GM19397 (cell line): ENCODE measurements around the gene SYPL2.
A peak's percentile ranks its signal among the peaks of the same experiment; 100 is the strongest.

Experiments used
- ATAC-seq: cut with Tn5 transposase; IDR thresholded peaks from one replicate; pipeline ENCODE4 v1.9.1; 2021; ENCODE audit warnings: mild to moderate bottlenecking, moderate library complexity; ENCODE audit not compliant: unreplicated experiment

Gene SYPL2

DNA sequence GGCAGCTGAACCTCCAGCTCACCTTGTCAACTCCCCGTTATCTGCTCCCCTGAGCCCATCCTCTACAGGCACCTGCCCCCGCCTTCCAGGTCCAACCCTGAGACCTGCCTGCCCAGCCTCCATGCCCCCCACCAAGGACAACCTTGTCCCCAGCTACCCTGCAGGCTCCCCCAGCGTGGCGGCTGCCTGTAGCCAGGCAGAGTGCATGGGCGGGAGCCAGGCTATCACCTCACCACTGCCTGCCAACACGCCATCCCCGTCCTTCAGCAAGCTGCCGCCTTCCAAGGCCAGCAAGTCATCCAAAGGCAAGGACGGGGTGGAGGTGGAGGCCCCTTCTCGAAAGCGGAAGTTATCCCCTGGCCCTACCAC lies 24.6 kb downstream of the SYPL2 start:
- no peak for ATAC-seq

GRCh38 chr1:109491372-109491771 lies 25.0 kb downstream of the SYPL2 start:
- ATAC-seq, result no peak

DNA sequence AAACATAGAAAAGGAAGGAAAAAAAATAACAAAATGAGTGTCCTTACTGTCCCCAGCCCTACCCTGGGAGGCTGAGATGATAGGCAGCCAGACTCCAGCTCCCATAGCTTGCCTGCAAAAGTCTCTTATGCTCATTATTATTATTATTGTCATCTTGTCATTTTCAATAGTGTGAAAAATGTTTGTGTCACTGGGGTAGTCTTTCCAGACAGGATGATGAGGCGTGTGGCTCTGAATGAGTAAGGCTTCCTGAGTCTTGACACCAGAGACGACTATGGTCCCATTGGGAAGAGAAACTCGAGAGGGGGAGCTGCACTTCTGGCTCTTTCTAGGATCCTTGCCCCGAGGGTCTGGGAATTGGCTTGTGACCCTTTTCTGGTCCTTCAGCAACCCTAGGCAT lies 26.4 kb downstream of the SYPL2 start:
- no peak for ATAC-seq

DNA sequence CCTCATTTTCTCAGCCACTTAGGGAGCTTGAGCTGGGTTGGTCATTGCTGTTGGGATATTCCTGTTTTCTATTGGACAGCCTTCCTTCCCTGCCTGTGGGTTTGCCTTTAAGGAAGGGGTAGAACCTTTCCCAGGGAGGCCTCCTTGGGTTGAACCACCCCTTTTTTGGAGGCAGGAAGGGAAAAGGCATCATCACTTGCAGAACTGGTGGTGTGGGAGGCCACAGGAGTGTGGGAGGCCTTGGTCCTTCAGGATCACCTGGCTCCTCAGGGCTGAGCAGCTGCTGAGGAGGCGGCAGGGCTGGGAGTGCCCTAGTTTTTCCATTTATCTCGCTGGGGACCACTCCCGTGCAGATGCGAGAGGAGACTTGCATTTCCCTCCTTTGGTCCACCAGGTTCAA lies 26.9 kb downstream of the SYPL2 start:
- no peak for ATAC-seq

DNA sequence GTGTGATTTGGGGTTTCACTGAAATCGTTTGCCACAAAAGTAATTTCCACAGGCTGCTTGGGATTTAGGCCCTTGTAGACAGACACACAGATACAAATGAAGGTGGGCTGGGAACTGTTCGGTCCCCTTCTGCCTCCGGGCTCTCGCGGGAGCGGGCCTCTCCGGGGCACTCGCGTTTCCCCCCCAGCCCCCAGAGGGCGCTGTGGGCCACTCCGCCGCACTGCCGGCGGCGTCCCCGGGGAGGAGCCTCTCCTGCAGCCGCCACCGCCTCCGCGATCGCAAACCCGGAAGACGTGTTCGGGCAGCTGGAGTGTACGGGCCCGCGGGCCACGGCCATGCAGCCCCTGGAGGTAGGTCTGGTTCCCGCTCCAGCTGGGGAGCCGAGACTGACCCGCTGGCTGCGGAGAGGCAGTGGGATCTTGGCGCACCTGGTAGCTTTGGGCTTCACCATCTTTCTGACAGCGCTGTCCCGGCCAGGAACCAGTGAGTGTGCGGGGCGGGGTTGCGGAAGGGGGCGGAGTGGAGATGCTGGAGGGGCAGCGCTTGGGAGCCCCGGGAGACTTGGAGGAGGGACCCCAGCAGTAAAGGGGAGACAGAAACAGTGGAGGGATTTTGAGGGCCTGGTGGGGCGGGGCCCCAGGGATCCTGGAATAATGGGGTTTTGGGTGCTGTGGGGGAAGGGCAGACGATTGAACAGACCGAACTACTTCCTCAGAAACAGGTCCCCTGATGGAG lies 27.6 kb downstream of the SYPL2 start, which contains the start of gene CYB561D1:
TSS of gene CYB561D1 (plus strand) at position 290 of the 735 bp plus-strand sequence. CDS start at position 336, 46 bp downstream.
- ATAC-seq, result peak; percentile 87

- ATAC-seq, result no peak
These were observed 29.4 kb downstream of the SYPL2 start for GRCh38 chr1:109495738-109496137.

DNA sequence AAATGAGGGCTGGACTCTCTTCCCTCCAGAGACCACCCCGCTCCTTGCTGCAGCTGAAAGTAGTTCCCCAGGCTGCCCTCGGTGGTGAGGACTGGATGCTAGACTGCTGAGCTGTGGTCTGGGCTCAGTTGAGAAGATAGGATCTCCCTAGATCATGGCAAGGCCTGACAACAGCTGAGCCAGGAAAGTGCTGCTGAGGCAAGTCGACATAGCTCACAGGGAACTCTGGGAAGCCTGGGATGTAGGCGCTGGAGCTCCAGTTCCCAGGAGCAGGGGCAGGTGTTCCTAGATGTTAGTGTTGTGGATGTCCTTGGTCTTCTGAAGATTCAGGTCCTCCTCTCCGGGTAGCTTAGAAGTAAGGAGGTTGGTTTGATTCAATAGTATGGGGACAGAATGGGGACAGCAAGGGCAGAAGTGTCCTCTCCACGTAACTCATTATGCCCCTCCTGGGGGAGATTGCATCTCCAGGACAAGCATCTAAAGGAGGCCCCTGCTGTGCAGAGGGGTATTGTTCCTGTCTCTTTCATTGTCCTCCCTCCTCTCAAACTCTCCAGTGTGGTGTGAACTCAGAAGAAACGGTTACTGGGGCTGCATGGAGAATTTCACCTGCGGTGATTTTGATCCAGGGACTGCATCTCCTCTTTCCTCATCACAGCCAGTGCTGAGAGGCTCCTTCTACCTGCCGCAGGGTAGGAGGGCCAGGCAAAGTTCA lies 31.3 kb downstream of the SYPL2 start:
- ATAC-seq, result no peak

DNA sequence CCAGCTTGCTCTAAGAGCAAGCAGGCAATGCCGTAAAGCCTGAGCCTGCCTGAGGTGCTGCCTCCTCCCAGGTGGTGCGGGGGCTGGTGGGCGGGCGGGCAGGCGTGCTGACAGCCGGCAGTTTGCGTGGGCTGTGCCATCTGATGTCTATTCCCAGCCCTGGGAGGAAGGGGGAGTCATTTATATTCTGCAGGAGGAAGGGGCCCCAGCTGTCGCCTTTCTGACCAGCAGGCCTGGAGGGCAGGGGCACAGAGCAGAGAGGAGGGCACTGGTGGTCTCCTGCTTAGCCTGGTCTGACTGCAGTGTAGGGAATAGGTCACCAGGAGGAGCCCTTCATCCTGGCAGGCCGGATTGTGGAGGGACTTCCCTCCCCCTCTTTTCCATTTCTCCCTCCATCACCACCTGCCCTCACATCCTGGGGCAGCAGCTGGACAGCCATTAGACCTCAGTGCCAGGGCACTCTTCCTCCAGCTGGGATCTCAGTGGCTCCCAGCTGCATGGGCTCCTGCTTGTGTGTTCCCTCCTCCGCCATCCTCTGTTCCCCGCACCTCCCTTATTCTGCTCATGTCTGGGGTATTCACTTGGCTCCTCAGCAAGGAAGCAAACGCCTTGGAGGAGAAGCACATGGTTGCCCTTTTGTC lies 31.9 kb downstream of the SYPL2 start:
- no peak for ATAC-seq

DNA sequence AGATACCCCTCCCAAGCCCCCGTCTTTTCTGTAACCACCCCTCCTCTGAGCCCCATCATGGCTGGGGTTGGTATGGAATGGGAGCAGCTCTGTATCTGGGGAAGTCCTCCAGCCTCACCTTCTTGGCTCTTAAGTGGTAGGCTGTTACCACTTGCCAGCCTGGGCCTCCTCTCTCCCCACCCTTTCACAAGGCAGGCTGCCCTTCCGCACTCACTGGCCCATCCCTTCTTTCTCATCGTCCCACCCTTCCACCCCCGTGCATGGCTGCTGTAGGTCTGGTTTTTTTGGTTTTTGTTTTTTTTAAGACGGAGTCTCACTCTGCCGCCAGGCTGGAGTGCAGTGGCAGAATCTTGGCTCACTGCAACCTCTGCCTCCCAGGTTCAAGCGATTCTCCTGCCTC lies 32.7 kb downstream of the SYPL2 start:
- no peak for ATAC-seq

DNA sequence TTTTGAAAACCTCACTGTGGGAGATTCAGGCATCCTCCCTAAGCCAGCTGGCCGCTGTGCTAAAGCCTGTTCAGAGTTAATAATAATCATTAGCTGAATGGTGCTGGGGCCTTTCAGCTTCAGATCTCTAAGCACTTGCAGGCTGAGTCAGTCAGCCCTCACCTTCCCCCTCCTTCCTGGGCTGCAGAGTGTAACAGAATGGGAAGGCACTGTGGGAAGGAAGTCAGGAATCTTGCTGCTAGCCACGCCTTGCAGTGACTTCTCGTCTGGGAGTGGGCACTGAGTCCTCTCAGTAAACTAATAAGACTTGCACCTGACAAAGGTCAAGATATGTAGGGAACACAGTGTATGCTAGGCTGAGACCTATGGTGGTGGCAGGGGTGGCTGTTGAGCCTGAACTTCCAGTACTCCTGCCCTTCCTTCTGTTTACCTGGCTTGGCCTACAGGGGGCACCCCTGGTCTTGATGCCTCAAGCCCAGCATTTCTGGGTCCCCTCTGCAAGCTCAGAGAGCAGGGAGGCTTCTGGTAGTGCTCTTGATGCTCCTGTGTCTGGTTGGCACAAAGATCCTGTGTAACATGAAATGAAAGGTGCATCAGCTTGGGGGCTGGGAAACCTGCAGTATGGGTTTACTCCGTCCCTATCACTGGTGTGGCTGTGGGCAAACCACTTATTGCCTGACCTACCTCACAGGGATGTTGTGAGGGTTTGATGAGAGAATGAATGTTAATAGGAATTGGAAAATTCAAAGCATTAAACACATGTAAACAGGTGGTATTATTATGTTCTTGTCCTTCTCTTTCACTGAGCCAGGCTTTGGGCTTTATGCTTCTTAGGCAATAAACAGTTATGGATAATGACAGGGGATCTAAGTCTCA lies 33.6 kb downstream of the SYPL2 start:
- no peak for ATAC-seq

DNA sequence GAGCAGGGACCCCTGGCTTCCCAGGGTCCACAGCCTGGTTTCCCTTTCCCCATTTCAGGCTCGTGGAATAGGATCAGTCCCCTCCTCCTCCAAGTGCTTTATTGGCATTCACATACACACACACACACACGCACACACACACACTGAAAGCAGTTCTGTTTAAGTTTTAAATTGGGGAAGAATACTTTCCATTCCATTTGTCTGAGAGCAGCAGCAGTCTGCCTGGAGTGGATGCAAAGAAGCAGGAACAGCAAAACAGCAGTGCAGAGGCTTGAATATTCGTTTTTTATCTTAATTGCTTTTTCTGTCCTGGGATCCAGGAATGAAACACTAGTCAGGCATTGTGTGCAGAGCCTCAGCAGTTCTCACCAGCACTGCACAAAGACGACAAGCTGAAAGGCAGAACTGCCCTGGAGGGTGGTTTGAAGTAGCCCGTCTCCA lies 34.6 kb downstream of the SYPL2 start:
- ATAC-seq, result no peak

DNA sequence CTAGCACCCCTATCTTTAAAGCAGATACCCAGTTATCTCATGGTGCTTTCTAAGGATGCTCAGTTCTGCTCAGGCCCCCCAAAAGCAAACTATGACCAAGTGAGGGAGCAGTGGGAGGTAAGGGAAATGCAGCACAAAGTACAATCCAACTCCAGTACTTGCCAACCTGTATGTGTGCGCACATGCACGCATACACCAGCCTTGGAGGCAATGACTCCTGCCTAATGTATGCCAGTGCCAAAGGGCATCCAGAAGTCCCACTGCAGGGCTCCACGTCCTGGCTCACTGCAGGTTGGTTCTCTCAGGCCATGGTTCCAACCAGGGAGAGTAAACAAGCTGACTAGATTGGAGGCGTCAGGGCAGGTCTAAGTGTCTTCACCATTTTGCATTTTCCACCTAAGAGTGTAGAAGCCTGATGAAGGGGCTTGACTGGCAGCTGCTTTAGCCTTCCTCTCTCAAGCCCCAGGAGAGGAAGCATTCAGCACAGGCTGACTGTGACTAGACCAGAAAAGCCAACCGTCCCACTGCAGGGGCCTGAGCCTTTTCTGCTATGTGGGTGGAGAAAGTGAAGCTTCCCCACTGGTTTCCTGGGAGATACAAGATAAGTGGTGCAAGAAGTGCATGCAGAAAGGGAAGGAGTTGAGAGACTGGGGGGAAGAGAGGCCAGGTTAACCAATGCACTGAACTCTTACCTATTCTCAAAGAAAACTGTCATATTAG lies 35.5 kb downstream of the SYPL2 start:
- no peak for ATAC-seq

DNA sequence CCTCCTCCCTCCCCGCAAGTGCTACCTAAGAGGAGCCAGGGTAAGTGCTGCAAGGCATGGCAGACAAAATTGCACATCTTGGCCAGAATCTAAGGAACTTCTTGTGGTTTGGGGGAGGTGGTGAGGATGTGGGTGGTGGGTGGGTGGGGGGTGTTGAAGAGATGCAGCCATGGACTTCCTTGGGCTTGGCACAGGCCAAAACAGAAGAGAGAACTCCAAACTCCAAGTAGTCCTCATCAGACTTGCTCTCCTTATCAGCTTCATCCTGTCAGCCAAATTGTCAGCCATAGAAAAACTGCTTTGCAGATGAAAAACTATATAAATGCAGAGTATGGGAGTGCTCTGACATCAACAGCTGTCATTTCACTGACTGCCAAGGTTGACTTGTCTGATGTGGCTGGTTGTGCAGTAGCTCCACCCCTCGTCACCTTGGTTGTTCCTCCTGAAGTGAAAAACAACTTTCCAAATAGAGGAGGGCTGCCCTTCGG lies 36.1 kb downstream of the SYPL2 start:
- no peak for ATAC-seq

DNA sequence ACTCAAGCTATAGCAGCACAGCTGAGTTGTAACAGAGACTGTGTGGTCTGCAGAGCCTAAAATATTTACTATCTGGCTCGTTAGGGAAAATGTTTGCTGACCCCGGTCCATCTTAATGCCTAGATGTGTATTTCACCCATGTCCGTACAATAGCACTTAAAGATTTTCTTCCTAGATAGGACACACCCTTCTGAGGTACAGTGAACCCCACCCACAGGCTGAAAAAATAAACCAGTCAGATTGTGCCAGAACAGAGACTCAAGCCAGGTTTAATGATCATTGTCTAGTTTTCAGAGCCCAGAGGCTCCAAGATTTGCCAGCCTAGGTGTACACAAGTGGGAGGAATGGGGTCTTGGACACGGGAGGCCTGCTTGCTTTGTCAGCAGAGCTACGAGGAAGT lies 37.6 kb downstream of the SYPL2 start:
- ATAC-seq, result no peak

- no peak for ATAC-seq
These were observed 38.6 kb downstream of the SYPL2 start for GRCh38 chr1:109504974-109505373.

DNA sequence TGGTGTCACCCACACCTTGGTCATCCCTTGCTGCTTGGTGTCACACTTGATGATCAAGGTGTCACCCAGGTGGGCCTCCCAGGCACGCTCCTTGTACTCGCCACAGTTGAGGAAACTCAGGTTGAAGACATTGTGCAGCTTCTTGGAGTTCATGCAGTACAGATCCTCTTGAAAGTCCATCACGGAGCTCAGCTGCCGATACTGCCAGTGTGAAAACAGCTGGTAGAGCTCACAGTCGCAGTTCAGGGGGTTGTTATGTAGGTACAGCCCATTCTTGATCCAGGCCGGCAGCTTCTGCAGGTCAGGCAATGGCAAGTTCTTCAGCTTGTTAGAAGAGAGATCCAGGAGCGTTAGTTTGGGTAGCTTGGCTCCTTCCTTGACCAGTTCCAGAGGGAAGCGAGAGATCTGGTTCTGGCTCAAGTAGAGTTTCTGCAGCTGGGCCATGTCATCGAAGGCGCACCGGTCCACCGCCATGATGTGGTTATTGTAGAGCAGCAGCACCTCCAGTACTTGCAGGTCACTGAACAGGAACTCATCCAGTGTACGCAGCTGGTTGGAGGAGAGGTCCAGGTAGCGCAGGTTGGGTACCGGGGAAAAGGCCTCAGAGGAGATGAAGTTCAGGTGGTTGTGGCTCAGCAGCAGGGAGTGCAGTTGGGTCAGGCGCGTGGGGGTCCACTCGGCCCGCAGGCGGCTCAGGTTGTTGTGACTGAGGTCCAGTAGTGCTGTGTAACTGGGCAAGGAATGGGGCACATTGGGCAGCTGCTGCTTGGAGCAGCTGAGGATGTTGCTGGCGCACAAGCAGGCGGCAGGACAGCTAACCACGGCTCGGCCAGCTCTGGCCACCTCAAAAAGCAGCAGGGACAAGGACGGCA lies 41.9 kb downstream of the SYPL2 start:
- no peak for ATAC-seq

DNA sequence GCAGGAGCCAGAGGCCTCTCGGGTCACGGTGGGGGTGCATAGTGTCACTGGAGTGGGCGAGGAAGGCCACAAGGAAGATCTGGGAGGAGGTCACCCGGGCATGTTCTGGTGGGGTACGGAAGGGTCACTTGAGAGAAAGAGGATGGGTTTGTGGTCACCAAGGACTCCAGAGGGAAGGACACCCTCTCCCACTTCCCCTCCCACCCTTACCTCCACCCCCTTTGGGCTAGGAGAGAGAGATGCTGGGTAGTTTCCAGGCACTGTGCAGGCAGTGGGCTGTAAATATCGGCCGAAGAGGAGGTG lies 42.5 kb downstream of the SYPL2 start:
- no peak for ATAC-seq

GRCh38 chr1:109509176-109510134 lies 43.1 kb downstream of the SYPL2 start, which contains the start of gene AMIGO1:
TSS of gene AMIGO1 (minus strand) at chr1:109509727. CDS start at chr1:109508912, 815 bp downstream.
- peak; percentile 61 for ATAC-seq
